CD4-positive, CD25-positive, alpha-beta regulatory T cell (primary cell): ENCODE results near the gene TGM2. TPM values are rescaled to one million over a fixed set of nuclear protein-coding genes. Genes with fewer than 3 reads are reported as not detected.

Experiments used
- ATAC-seq, 2 donors: fragments of 150-1000 bp; cut with Tn5 transposase; one replicate each; pipeline ENCODE4 v1.10.0; 2021; ENCODE audit warnings: low read depth in 2 of 2, moderate number of reproducible peaks in 2 of 2, moderate library complexity in 1 of 2
- DNase-seq, 3 donors: peaks; one replicate each; pipeline versions ENCODE4 v3.0.0 to v3.0.0-alpha.2; 2012 to 2022; ENCODE audit warnings: mixed read lengths in 1 of 3
- H3K27ac ChIP-seq: one replicate; pipeline ENCODE4 v1.7.0; 2013; ENCODE audit warnings: mild to moderate bottlenecking, low read length; ENCODE audit not compliant: insufficient read depth, poor library complexity, severe bottlenecking
- H3K27me3 ChIP-seq: one replicate; pipeline ENCODE4 v1.7.0; 2013; ENCODE audit warnings: low read length; ENCODE audit not compliant: control insufficient read depth, insufficient read depth
- H3K36me3 ChIP-seq: one replicate; pipeline ENCODE4 v1.7.0; 2013; ENCODE audit warnings: mild to moderate bottlenecking, low read length, moderate library complexity; ENCODE audit not compliant: control insufficient read depth, insufficient read depth
- H3K4me1 ChIP-seq: 2 replicates; pipeline ENCODE4 v1.7.0; 2013; ENCODE audit warnings: mild to moderate bottlenecking, low read length; ENCODE audit not compliant: insufficient read depth, control insufficient read depth, poor library complexity, severe bottlenecking
- H3K4me3 ChIP-seq: one replicate; pipeline ENCODE4 v1.7.0; 2013; ENCODE audit warnings: low read depth, mild to moderate bottlenecking, low read length, moderate library complexity
- H3K9me3 ChIP-seq, 2 experiments: 1 replicate in 1 of 2; 2 replicates in 1 of 2; pipeline ENCODE4 v1.7.0; 2013; ENCODE audit warnings: low read length in 2 of 2, mild to moderate bottlenecking in 1 of 2, moderate library complexity in 1 of 2; ENCODE audit not compliant: control insufficient read depth in 2 of 2
- H3K27ac Mint-ChIP-seq, 3 donors: one replicate each; pipeline ENCODE4 v1.8.0; 2020 to 2022; ENCODE audit warnings: mild to moderate bottlenecking in 3 of 3, mixed read lengths in 3 of 3, moderate library complexity in 2 of 3
- H3K27me3 Mint-ChIP-seq: one replicate; pipeline ENCODE4 v1.8.0; 2022; ENCODE audit warnings: mild to moderate bottlenecking, mixed read lengths
- H3K36me3 Mint-ChIP-seq: one replicate; pipeline ENCODE4 v1.8.0; 2020; ENCODE audit warnings: mixed read lengths
- H3K4me1 Mint-ChIP-seq, 4 donors: one replicate each; pipeline ENCODE4 v1.8.0; 2020 to 2022; ENCODE audit warnings: mixed read lengths in 4 of 4, mild to moderate bottlenecking in 1 of 4
- H3K4me3 Mint-ChIP-seq, 4 donors: one replicate each; pipeline ENCODE4 v1.8.0; 2020 to 2022; ENCODE audit warnings: mild to moderate bottlenecking in 4 of 4, mixed read lengths in 4 of 4, moderate library complexity in 3 of 4
- H3K9me3 Mint-ChIP-seq, 7 donors: one replicate each; pipeline ENCODE4 v1.8.0; 2020 to 2022; ENCODE audit warnings: mixed read lengths in 7 of 7, mild to moderate bottlenecking in 3 of 7, moderate library complexity in 2 of 7
- polyA plus RNA-seq, 4 donors: library from polyadenylated mRNA; unstranded; fragments of 300-500 nt; fragmentation: Illumina TruSeq; gene quantifications; one replicate each; pipeline ENCODE4 v1.2.3, GENCODE V29; 2021
- total RNA-seq: library from RNA; stranded (reverse); gene quantifications from one replicate; pipeline ENCODE4 v1.2.3, GENCODE V29; 2022

The TGM2 gene
- total and polyA plus RNA-seq, 5 donors from 2014 or later: 0.13 TPM; not detected in 4

- peaks cover 38% of the 10 kb centered on the region for H3K27me3 Mint-ChIP-seq
- Histone ChIP-seq H3K27ac (no peak overlapping the region), H3K27me3 (peaks cover 5% of the 10 kb centered on the region), H3K4me1 (no peaks in the 10 kb centered on the region), H3K36me3 (no peaks in the 10 kb centered on the region), H3K4me3 (no peak overlapping the region), H3K9me3 (no peaks in the 10 kb centered on the region)
- DNase-seq (no peak), ATAC-seq (no peak)
- no peaks in the 10 kb centered on the region for H3K4me1 Mint-ChIP-seq
- H3K4me3 Mint-ChIP-seq: no peak overlapping the region
- H3K9me3 Mint-ChIP-seq: peaks cover 0 to under 1% (median 0%) of the 10 kb centered on the region in 7 donors
- no peaks in the 10 kb centered on the region for H3K36me3 Mint-ChIP-seq
- no peak overlapping the region for H3K27ac Mint-ChIP-seq
These were observed 38.4 kb upstream of the TGM2 start for GRCh38 chr20:38203337-38203980.

DNA sequence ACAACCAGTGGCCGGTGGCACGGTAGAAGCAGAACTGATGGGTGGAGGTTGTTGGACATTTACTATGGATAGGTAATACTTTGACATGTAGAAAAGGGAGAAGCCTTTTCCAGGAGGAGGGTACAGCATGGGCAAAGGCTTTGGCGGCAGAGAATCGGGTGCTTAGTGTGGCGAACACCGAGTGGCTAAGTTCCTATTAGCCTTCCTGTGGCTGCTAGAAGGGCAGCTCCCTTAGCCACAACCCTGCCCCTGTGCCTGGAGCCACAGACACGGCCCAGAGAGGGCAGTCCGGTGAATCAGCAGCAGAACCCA lies 37.9 kb upstream of the TGM2 start:
- Mint-ChIP-seq H3K36me3 (no peaks in the 10 kb centered on the region), H3K9me3 (no peaks in the 10 kb centered on the region), H3K4me1 (no peaks in the 10 kb centered on the region), H3K4me3 (no peak overlapping the region), H3K27ac (no peak overlapping the region), H3K27me3 (peaks cover 35% of the 10 kb centered on the region)
- Histone ChIP-seq H3K27ac (no peak overlapping the region), H3K4me3 (no peak overlapping the region), H3K27me3 (peaks cover 5% of the 10 kb centered on the region), H3K4me1 (no peaks in the 10 kb centered on the region), H3K36me3 (no peaks in the 10 kb centered on the region), H3K9me3 (no peaks in the 10 kb centered on the region)
- ATAC-seq (no peak), DNase-seq (no peak)

DNA sequence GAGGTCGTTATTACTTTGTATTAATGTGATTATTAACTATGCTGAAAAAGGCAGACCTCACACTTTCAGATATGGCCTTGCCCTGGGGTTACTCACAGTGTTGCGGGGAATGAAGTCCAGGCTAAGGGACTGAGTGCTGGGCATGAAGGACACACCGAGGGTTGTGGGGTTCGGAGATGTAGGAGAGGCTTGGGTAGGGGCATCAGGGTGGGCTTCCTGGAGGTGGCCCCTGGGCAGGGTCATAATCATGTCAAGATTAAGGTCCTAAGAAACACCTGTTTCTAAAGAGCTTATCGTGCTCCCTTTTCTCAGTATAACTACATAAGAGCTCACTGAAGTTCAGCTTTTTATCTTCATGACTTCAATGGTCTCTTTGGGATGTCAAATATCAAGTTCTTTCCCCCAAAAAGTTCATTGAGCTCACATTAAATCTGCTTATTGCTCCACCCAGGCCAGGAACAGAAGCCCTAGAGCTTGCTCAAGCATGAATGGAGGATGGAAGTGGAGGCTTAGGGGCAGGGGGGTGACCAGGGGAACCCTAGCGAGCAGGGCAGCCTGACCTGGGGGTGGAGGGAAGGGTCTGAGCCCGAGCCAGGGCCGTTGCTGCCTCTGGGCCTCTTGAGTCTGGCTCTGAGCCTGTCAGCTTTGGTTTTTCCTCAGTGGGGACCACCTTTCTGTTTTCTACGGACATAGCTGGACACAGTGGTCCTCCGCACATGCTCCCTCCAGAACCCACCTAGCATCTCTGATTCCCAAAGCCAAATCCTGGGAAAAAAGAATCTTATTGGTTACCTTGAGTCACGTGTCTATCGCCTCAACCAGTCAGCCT lies 37.3 kb upstream of the TGM2 start:
- DNase-seq (no peak), ATAC-seq (no peak)
- Mint-ChIP-seq H3K9me3 (no peaks in the 10 kb centered on the region), H3K4me1 (no peaks in the 10 kb centered on the region), H3K36me3 (no peaks in the 10 kb centered on the region), H3K27me3 (peaks cover 35% of the 10 kb centered on the region), H3K4me3 (no peak overlapping the region), H3K27ac (no peak overlapping the region)
- Histone ChIP-seq H3K27me3 (peaks cover 3% of the 10 kb centered on the region), H3K36me3 (no peaks in the 10 kb centered on the region), H3K27ac (no peak overlapping the region), H3K4me1 (no peaks in the 10 kb centered on the region), H3K4me3 (no peak overlapping the region), H3K9me3 (no peaks in the 10 kb centered on the region)

DNA sequence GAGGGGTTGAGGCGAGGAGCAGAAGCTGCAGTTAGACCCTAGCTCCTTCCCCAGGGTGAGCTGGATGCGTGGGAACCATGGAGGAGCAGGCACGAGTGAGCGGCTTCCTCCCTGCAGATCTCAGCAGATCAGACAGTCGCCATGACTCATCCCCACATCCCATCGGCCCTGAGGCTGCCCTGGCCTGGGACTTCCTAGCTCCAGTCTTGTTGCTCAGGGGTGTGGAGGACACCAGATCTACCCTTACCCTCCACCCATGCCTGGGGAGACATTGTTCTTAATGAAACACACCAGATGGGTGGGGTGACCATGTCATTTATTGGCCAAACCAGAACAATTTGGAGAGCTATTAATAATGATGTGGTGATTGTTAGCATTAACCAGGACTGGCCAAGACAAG lies 36.3 kb upstream of the TGM2 start:
- Mint-ChIP-seq H3K27ac (no peak overlapping the region), H3K4me1 (no peaks in the 10 kb centered on the region), H3K36me3 (no peaks in the 10 kb centered on the region), H3K27me3 (peaks cover 29% of the 10 kb centered on the region), H3K4me3 (no peak overlapping the region), H3K9me3 (no peaks in the 10 kb centered on the region)
- H3K4me1 ChIP-seq: no peaks in the 10 kb centered on the region
- ATAC-seq (no peak), DNase-seq (no peak)
- no peaks in the 10 kb centered on the region for H3K36me3 ChIP-seq
- H3K4me3 ChIP-seq: no peak overlapping the region
- no peaks in the 10 kb centered on the region for H3K9me3 ChIP-seq
- H3K27me3 ChIP-seq: peaks cover 3% of the 10 kb centered on the region
- no peak overlapping the region for H3K27ac ChIP-seq

DNA sequence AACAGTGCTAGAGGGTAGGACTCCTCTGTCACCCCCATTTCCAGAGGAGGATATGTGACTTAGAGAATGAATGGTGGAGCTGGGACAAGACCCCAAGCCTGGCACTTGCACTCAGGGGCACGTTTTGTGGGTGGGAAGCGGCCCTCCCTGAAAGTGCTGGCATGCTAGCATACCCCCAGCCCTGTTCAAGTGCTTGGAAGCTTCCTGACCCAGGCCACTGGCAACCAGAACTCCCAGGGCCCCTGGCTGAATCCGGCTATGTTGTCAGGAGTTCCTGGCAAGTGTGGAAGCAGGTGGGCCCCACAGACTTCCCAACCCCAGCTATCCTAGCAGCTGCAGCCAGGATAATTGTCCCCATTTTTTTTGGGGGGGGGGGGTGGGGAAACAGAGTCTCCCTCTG lies 35.6 kb upstream of the TGM2 start:
- Mint-ChIP-seq H3K9me3 (no peaks in the 10 kb centered on the region), H3K27me3 (peaks cover 24% of the 10 kb centered on the region), H3K36me3 (no peaks in the 10 kb centered on the region), H3K27ac (no peak overlapping the region), H3K4me1 (no peaks in the 10 kb centered on the region), H3K4me3 (no peak overlapping the region)
- Histone ChIP-seq H3K4me1 (no peaks in the 10 kb centered on the region), H3K36me3 (no peaks in the 10 kb centered on the region), H3K9me3 (no peaks in the 10 kb centered on the region), H3K4me3 (no peak overlapping the region), H3K27ac (no peak overlapping the region), H3K27me3 (no peaks in the 10 kb centered on the region)
- no peak for ATAC-seq
- DNase-seq: no peak

DNA sequence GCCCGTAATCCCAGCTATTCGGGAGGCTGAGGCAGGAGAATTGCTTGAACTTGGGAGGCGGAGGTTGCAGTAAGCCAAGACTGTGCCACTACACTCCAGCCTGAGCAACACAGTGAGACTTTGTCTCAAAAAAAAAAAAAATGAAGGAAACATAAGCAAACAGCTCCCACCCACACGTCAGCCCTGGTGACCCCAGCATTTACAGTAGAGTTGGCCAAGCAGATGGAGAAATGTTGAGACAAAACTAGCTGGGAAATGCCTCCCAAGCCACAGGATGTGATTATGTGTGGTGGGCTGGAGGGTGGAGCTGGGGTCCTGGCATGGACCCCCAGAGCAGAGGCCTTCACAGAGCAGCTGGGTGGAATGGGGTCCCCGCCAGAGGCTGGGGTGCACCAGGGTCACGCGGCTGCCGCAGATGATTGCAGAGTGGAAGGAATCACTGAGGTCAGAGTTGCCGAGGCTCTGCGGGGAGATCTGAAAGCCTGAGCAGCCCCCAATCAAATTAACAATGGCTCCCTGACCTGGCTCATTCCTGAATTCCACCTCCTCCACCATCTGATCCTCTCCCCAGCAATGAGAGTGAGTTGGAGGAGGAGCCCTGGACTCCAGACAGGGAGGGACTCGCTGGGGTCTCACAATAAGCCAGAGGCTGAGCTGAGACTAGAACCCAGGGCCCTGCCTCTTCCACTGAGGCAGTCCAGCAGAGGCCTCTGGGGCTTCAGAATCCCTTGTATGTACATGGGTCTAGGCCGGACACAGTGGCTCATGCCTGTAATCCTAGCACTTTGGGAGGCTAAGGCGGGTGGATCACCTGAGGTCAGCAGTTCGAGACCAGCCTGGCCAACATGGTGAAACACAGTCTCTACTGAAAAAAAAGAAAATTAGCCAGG lies 34.7 kb upstream of the TGM2 start:
- no peak for DNase-seq
- no peak overlapping the region for H3K27ac ChIP-seq
- no peaks in the 10 kb centered on the region for H3K9me3 ChIP-seq
- no peak for ATAC-seq
- H3K27ac Mint-ChIP-seq: no peak overlapping the region
- no peaks in the 10 kb centered on the region for H3K9me3 Mint-ChIP-seq
- H3K4me1 Mint-ChIP-seq: no peaks in the 10 kb centered on the region
- peaks cover 24% of the 10 kb centered on the region for H3K27me3 Mint-ChIP-seq
- no peaks in the 10 kb centered on the region for H3K4me1 ChIP-seq
- no peaks in the 10 kb centered on the region for H3K36me3 ChIP-seq
- no peaks in the 10 kb centered on the region for H3K36me3 Mint-ChIP-seq
- no peak overlapping the region for H3K4me3 Mint-ChIP-seq
- no peaks in the 10 kb centered on the region for H3K27me3 ChIP-seq
- H3K4me3 ChIP-seq: no peak overlapping the region

GRCh38 chr20:38198238-38198861 lies 33.3 kb upstream of the TGM2 start:
- H3K4me3 Mint-ChIP-seq: no peak overlapping the region
- Histone ChIP-seq H3K27me3 (no peaks in the 10 kb centered on the region), H3K4me3 (no peak overlapping the region), H3K9me3 (no peaks in the 10 kb centered on the region), H3K27ac (no peak overlapping the region), H3K36me3 (no peaks in the 10 kb centered on the region), H3K4me1 (no peaks in the 10 kb centered on the region)
- no peaks in the 10 kb centered on the region for H3K36me3 Mint-ChIP-seq
- DNase-seq: no peak
- H3K9me3 Mint-ChIP-seq: peaks cover 0 to 6% (median 2%) of the 10 kb centered on the region in 7 donors
- no peak overlapping the region for H3K27ac Mint-ChIP-seq
- peaks cover 11% of the 10 kb centered on the region for H3K27me3 Mint-ChIP-seq
- no peaks in the 10 kb centered on the region for H3K4me1 Mint-ChIP-seq
- no peak for ATAC-seq
